ENCODE data around the gene TBRG1.

Gene TBRG1

DNA sequence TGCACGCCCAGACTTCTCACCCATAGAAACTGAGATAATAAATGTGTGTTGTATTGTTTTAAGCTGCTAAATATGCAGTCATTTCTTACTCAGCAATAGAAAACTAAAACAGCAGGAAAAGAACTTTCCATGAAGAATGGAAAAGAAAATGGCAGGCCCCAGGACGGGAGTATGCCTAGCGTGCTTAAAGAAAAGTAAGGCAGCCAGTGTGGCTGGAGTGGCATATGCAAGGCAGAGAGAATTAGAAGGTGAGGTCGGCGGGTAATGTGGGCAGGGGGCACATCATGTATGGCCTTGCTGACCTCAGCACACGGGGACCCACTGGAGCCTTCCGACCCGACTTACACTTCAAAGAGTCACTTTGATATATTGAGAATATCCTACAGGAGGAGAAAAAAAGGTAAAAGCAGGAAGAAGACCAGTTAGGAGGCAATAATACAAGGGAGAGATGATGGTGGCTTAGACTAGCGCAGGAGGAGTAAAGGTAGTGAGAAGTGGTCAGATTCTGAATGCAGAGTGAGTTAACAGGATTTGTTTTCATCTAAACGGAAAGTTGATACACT, 20.5 kb downstream of the TBRG1 start:
- no peak overlapping the region for H3K4me3 ChIP-seq (ENCODE audit: low read length)
- TF ChIP-seq, protein P1, sequence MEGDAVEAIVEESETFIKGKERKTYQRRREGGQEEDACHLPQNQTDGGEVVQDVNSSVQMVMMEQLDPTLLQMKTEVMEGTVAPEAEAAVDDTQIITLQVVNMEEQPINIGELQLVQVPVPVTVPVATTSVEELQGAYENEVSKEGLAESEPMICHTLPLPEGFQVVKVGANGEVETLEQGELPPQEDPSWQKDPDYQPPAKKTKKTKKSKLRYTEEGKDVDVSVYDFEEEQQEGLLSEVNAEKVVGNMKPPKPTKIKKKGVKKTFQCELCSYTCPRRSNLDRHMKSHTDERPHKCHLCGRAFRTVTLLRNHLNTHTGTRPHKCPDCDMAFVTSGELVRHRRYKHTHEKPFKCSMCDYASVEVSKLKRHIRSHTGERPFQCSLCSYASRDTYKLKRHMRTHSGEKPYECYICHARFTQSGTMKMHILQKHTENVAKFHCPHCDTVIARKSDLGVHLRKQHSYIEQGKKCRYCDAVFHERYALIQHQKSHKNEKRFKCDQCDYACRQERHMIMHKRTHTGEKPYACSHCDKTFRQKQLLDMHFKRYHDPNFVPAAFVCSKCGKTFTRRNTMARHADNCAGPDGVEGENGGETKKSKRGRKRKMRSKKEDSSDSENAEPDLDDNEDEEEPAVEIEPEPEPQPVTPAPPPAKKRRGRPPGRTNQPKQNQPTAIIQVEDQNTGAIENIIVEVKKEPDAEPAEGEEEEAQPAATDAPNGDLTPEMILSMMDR (conservative IDR thresholded peaks at IDR 0.05; ENCODE audit: low read length) = no peak
- DNase-seq (ENCODE audit: low read depth) = no peak

DNA sequence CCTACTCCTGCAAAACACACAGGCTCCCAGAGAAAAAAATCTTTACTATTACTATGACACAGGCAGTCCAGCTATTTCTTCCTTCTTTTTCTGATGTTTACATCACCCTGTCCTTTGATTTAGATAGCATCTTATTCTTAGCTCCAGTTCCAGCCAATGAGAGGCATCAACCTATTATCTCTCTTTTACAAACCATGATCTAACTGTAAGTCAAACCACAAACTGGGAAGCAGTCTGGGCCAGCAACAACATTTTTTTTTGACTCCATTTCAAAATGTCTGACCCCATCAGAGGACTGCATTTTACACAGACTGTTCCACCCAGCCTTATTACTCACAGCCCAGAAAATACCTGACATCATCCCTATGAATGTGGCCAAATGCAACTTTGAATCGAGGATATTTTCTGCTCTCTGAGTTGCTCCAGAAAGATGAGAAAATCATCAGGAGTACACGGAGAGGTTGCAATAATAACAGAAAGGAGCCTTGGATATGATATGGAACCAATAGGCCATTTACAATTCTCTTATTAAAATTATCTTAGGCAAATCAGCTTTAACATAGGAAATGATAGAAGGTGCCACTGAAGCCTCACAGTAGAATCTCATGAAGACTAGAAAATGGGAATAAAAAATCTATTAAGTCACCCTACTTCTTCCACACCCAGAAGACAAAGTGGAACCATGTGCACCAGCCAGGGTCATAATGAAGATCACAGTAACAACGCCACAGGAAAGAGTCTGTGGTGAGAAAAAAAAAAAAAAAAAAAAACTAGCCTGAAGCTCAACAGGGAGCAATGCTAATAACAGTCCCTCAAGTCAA, 21.2 kb downstream of the TBRG1 start:
- no peak overlapping the region for H3K4me3 ChIP-seq (ENCODE audit: low read length)
- TF ChIP-seq, protein P1 (conservative IDR thresholded peaks at IDR 0.05; ENCODE audit: low read length) = no peak
- DNase-seq (ENCODE audit: low read depth) = peak; percentile 79

- H3K4me3 ChIP-seq (ENCODE audit: low read length) = peak overlapping the region; percentile 40
- TF ChIP-seq, protein P1 (conservative IDR thresholded peaks at IDR 0.05; ENCODE audit: low read length) = peak; percentile 81
- DNase-seq (ENCODE audit: low read depth) = peak; percentile 76
These were observed 22.0 kb downstream of the TBRG1 start for GRCh38 chr11:124644426-124645280.

DNA sequence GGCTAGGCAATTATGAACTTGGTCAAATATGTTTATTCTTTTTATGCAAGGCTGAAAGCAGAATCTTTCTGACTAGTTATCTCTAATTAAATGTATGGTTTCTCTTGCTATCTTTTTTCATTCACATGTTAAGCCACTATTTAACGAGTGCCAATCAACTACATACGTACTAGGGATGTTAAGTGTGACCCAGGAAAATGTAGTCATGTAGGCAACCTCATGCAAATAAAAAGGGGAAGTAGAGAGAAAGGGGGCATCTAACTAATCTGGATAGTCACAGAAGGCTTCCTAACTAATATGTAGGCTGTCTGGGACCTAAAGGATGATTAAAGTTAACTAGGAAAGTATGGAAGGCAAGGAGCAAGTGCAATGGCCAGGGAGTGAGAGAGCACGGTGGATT, 23.5 kb downstream of the TBRG1 start:
- no peak overlapping the region for H3K4me3 ChIP-seq (ENCODE audit: low read length)
- TF ChIP-seq, protein P1 (conservative IDR thresholded peaks at IDR 0.05; ENCODE audit: low read length) = no peak
- DNase-seq (ENCODE audit: low read depth) = no peak

GRCh38 chr11:124648610-124649009, 25.9 kb downstream of the TBRG1 start:
- H3K4me3 ChIP-seq (ENCODE audit: low read length) = no peak overlapping the region
- DNase-seq (ENCODE audit: low read depth) = no peak
- TF ChIP-seq, protein P1 (conservative IDR thresholded peaks at IDR 0.05; ENCODE audit: low read length) = no peak

- H3K4me3 ChIP-seq (ENCODE audit: low read length) = no peak overlapping the region
- TF ChIP-seq, protein P1 (conservative IDR thresholded peaks at IDR 0.05; ENCODE audit: low read length) = no peak
- DNase-seq (ENCODE audit: low read depth) = no peak
These were observed 34.3 kb downstream of the TBRG1 start for GRCh38 chr11:124656774-124657630.

Measured in AG10803 (cell line).